ENCODE results near the gene CLIC1.

CLIC1 gene

DNA sequence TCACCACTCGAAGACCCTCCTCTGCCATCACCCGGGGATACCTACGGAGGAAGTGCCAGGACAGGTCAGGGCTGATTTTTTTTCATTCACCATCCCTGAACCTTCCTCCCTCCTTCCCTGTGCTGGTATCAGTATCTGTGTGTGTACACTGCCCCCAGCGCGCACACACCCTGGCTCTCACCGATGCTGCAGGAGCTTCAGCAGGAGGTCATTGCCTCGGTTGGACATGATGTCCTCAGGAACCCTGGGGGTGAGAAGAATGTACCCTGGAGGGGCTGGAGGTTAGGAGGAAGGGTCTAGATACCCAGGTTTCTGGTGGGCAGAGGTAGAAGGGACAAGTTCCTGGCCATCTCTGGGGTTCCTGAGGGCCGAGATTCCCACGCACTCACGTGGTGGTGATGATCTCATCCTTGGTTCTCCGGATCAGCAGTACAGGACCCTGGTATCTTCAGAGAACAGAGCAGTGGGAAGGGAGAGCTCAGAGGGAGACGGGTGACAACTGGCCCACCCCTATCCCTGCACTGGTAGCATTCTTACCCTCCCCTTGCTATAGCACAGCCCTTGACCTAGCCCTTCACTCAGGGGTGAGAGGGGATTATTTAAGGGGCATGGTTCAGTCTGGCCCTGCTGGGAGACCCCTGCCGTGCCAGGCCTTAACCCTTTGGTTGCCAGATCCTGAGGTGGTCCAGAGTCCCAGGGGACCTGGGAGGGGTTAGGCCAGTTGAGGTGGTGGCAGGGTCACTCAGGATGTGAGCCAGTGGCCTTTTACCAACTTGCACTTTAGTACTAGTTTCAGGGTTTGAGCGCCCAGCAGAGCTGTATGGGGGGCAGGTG is 48.3 kb downstream of the CLIC1 start:
- FAIRE-seq (no peak), DNase-seq (ENCODE audit: insufficient read length, low spot score) (no peak)
- TF ChIP-seq, protein P1, sequence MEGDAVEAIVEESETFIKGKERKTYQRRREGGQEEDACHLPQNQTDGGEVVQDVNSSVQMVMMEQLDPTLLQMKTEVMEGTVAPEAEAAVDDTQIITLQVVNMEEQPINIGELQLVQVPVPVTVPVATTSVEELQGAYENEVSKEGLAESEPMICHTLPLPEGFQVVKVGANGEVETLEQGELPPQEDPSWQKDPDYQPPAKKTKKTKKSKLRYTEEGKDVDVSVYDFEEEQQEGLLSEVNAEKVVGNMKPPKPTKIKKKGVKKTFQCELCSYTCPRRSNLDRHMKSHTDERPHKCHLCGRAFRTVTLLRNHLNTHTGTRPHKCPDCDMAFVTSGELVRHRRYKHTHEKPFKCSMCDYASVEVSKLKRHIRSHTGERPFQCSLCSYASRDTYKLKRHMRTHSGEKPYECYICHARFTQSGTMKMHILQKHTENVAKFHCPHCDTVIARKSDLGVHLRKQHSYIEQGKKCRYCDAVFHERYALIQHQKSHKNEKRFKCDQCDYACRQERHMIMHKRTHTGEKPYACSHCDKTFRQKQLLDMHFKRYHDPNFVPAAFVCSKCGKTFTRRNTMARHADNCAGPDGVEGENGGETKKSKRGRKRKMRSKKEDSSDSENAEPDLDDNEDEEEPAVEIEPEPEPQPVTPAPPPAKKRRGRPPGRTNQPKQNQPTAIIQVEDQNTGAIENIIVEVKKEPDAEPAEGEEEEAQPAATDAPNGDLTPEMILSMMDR (IDR thresholded peaks at IDR 0.05; ENCODE audit: insufficient read depth, missing control alignments), result no peak

DNA sequence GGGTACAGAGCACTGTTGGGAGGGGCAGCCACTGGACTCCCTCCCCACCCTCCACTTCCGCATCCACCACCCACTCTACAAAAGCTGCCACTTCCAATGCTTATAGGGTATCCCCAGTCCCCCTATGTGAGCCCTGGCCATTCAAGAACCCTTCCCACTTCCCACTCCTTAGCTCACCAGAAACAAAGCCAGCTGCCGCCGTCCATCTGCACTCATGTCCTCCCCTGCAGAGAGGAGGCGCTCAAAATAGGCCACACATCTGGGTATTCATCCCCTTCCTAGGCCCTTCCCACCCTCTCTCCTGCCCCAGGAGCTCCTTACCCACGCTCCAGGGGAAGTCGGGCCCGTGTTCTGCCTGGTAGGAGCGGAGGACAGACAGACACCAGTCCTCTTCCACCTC is 49.0 kb downstream of the CLIC1 start:
- TF ChIP-seq, protein P1 (IDR thresholded peaks at IDR 0.05; ENCODE audit: insufficient read depth, missing control alignments), result no peak
- no peak for DNase-seq (ENCODE audit: insufficient read length, low spot score)
- no peak for FAIRE-seq

DNA sequence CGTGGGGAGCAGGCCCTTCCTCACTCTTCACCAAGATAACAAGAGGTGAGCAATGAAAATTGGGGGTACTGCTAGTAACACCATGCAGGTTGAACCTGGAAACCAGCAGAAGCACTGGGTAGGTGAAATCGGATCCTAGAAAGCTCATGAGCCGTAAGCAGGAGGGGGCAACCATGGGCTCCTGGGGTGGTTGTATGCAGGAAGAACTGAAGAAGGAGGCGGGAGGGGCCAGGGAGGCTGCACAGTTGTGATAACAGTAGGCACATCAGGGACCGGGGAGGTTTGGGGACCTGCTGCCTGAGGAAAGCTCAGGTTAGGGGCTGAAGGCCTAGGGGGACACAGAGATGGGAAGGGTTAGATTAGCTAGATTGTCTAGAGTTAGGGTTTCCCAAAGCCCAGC is 49.8 kb downstream of the CLIC1 start:
- TF ChIP-seq, protein P1 (IDR thresholded peaks at IDR 0.05; ENCODE audit: insufficient read depth, missing control alignments), result no peak
- DNase-seq (ENCODE audit: insufficient read length, low spot score), result no peak
- FAIRE-seq, result no peak

DNA sequence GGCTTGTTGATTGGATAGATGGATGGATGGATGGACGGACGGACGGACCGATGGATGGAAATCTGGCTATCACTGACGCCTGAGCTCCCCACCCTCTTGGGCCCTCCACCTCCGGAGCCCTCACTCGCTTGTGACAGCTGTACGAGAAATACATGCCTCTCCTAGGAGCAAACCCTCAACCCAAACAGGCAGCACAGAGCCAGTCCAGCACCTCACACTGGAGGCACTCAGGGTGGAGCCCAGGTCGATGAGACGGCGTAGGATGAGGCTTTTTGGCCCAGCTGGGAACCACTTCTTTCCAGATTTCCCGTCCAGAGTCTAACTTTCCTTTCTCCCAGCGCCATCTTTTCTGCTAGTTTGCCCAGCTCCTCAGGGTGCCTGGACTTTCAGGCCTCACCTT is 52.7 kb downstream of the CLIC1 start:
- FAIRE-seq, result no peak
- TF ChIP-seq, protein P1 (IDR thresholded peaks at IDR 0.05; ENCODE audit: insufficient read depth, missing control alignments), result no peak
- no peak for DNase-seq (ENCODE audit: insufficient read length, low spot score)

DNA sequence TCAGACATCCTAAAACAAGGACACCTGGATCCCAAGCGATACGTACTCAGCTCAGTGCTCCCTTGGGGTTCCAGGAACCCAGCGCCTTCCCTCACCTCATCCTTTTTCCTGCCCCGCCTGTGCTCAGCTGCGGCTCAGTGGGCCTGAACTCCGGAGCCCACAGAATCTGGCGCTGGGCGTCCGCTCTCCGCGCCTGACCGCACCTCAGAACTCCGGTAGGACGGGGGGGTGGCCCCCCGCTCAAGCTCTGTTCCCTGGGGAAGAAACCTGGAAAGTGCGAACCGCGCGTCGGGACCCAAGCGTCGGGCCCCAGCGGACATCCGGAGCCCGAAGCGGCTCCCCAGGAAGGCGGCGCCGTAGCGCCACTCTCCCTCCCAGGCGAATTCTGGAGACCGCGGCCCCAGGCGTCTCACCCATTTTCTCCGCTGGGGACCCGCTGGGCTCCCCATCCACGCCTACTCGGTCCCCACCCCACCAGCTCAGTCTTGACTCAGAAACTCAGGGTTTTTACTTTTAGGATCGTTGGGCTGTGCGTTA is 55.1 kb downstream of the CLIC1 start:
- FAIRE-seq (no peak), DNase-seq (ENCODE audit: insufficient read length, low spot score) (no peak)
- TF ChIP-seq, protein P1 (IDR thresholded peaks at IDR 0.05; ENCODE audit: insufficient read depth, missing control alignments), result no peak
